Duodenal mucosa (tissue), 2 donors: Measurements from ENCODE around the gene ADGRL1.
"Not testable (repeated sequence)": the region's sequence is repeated elsewhere in the genome, so short reads cannot be mapped to it uniquely, and the experiment has no call there.

Source experiments
- H3K27ac ChIP-seq: one replicate; pipeline ENCODE4 v1.7.0; 2013; ENCODE audit warnings: low read depth, low read length
- H3K27me3 ChIP-seq, 2 donors: one replicate each; pipeline ENCODE4 v1.7.0; 2013; ENCODE audit warnings: low read length in 2 of 2, control low read depth in 1 of 2; ENCODE audit not compliant: insufficient read depth in 2 of 2, control insufficient read depth in 1 of 2
- H3K36me3 ChIP-seq, 2 donors: one replicate each; pipeline ENCODE4 v1.7.0; 2013; ENCODE audit warnings: low read length in 2 of 2, control low read depth in 1 of 2; ENCODE audit not compliant: insufficient read depth in 2 of 2, control insufficient read depth in 1 of 2
- H3K4me1 ChIP-seq, 2 donors: one replicate each; pipeline ENCODE4 v1.7.0; 2013; ENCODE audit warnings: low read length in 2 of 2, control low read depth in 1 of 2; ENCODE audit not compliant: insufficient read depth in 2 of 2, control insufficient read depth in 1 of 2
- H3K4me3 ChIP-seq, 2 donors: one replicate each; pipeline ENCODE4 v1.7.0; 2013; ENCODE audit warnings: low read length in 2 of 2, low read depth in 1 of 2
- H3K9ac ChIP-seq, 2 donors: one replicate each; pipeline ENCODE4 v1.7.0; 2013; ENCODE audit warnings: low read length in 2 of 2, low read depth in 1 of 2
- H3K9me3 ChIP-seq, 2 donors: one replicate each; pipeline ENCODE4 v1.7.0; 2013; ENCODE audit warnings: low read length in 2 of 2, control low read depth in 1 of 2; ENCODE audit not compliant: control insufficient read depth in 1 of 2

Gene ADGRL1

DNA sequence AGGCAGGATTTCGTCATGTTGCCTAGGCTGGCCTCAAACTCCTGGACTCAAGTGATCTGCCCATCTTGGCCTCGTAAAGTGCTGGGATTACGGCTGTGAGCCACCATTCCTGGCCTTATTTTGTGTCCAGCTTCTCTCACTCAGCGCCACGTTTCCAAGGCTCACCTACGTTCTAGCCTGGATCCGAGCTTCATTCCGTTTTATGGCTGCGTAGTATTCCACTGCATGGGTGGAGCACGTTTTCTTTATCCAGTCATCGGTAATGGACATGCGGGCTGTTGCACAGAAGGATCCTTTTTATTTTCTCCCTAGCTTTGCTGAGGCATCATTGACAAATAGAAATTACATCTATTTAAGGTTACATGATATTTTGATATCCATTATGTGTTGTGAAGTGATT is 16.6 kb downstream of the ADGRL1 start:
- Histone ChIP-seq H3K36me3 (no peaks in the 10 kb centered on the region), H3K9ac (no peak overlapping the region), H3K27me3 (no peaks in the 10 kb centered on the region), H3K4me1 (no peaks in the 10 kb centered on the region), H3K27ac (no peak overlapping the region), H3K9me3 (no peaks in the 10 kb centered on the region), H3K4me3 (no peak overlapping the region)

DNA sequence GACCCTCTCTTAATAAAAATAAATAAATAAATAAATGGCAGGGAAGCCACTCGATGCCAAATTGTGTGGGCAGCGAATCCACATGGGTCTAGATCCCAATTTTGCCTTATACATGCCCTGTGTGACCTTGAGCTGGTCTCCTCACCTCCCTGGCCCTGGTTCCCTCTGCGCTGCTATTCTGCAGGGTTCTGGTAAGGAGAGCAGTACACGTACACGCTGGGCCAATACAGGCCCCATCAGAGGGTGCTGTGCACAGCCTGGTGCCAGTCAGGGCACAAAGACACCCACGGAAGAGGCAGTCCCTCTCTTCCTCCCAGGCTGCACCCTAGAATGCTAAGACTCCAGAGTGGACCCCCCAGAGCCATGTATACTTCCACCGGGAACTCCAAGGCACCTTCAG is 17.9 kb downstream of the ADGRL1 start:
- H3K4me1 ChIP-seq, H3K36me3 ChIP-seq, H3K4me3 ChIP-seq, H3K27me3 ChIP-seq, H3K27ac ChIP-seq, H3K9me3 ChIP-seq, H3K9ac ChIP-seq: not testable (repeated sequence)

DNA sequence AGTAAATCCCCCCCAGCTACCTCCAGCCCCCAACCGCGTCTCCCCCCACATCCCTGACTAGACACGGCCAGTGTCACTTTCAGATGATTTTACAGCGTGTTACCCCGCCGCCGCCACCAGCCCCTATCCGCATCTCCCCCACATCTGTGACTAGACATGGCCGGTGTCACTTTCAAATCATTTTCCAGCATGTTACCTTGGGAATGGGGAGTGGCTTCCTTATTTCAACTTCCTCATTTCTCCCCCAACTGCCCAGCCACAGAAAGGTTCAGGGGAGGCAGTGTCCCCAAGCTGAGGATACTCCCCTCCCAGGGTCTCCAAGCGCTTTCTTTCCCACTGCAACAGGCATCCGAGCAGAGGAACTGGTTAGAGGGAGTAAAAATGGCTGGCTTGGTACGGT is 18.4 kb downstream of the ADGRL1 start:
- H3K4me3 ChIP-seq: no peak overlapping the region
- H3K27ac ChIP-seq: no peak overlapping the region
- H3K27me3 ChIP-seq: no peaks in the 10 kb centered on the region
- H3K36me3 ChIP-seq: no peaks in the 10 kb centered on the region
- no peak overlapping the region for H3K9ac ChIP-seq
- no peaks in the 10 kb centered on the region for H3K9me3 ChIP-seq
- H3K4me1 ChIP-seq: no peaks in the 10 kb centered on the region

DNA sequence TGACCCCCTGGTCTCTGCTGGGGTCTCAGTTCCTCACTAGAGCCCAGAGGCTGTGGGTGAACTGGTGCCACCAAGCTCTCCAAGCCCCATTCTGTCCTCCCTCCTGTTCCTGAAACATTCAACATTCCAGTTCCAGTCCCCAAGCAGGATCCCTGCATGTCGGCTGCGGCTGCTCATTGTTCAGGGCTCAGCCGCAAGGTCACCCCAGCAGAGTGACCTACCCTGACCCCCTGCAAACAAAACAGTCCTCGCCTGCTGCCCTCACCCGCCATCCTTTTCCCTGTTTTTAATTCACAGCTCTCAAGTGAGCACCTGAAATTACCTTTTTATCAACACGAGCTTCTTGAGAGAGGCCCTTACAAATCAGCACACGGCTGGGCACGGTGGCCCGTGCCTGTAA is 19.3 kb downstream of the ADGRL1 start:
- H3K27me3 ChIP-seq, H3K4me3 ChIP-seq, H3K9ac ChIP-seq: not testable (repeated sequence)

DNA sequence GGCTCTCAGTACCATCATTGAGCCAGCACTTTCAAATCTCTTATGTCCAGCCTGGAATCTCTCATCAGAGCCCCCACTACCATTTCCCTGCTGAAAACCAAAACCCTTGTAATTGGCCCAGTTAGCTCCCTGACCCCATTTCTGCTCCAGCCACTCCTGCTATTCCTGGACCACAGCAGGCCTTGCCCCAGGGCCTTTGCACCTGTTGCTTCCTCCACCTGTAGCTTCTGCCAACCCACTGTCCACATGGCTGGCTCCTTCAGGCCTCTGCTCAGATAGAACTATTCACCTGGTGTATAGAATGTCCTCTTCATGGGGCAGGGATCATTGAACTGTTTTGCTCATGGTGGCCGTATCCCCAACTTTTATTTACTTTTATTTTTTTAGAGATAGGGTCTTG is 20.3 kb downstream of the ADGRL1 start:
- not testable (repeated sequence) for H3K27ac ChIP-seq, H3K4me1 ChIP-seq, H3K36me3 ChIP-seq, H3K9me3 ChIP-seq, H3K27me3 ChIP-seq, H3K9ac ChIP-seq, H3K4me3 ChIP-seq

More for the DNA sequence above, 19.3 kb downstream of the ADGRL1 start:
- not testable (repeated sequence) for H3K36me3 ChIP-seq, H3K27ac ChIP-seq, H3K4me1 ChIP-seq, H3K9me3 ChIP-seq

DNA sequence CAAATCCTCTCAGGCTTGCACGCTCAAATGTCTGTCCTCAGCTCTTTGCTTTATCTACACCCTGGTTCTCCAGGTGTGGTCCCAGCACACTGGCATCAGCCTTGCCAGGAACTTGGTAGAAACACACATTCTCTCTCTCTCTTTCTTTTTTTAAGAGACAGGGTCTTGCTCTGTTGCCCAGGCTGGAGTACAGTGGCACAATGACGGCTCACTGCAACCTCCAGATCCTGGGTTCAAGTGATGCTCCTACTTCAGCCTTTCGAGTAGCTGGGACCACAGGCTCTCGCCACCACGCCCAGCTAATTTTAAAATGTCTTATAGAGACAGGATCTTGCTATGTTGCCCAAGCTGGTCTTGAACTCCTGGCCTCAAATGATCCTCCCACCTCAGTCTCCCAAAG is 20.8 kb downstream of the ADGRL1 start:
- H3K4me1 ChIP-seq: no peaks in the 10 kb centered on the region

DNA sequence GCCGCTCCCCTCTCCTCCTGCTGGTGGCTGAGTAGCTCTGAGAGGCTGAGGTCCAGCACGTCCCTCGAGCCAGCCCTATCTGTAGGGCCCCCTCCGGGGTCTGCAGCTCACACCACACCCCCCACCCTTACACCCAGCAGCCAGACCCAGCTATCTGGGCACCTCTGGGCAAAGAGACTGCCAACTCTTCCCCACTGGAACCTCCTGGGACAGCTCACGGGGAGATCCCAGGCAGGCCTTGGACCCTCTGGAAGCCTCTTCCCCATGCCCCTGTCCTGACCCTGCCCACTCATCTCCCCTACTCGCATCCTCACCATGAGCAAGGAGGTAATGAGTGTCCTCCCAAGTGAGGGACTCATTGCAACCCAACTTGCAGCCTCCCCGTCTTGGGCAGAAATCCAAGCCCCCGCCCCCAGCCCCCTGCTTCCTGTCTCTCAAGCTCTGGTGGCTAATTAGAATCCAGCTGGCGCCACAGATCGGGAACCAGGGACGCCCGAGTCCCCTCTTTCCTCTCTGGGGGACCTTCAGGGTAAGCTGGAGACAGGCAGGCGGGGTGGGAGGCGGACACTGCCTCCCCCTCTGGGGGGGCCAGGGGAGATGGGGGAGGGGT is 22.1 kb downstream of the ADGRL1 start:
- Histone ChIP-seq H3K4me1 (no peaks in the 10 kb centered on the region), H3K9ac (no peak overlapping the region), H3K4me3 (no peak overlapping the region), H3K36me3 (no peaks in the 10 kb centered on the region), H3K27me3 (no peaks in the 10 kb centered on the region), H3K9me3 (no peaks in the 10 kb centered on the region), H3K27ac (no peak overlapping the region)

More for the DNA sequence above, 20.8 kb downstream of the ADGRL1 start:
- Histone ChIP-seq H3K27ac (no peak overlapping the region), H3K9ac (no peak overlapping the region), H3K27me3 (no peaks in the 10 kb centered on the region), H3K4me3 (no peak overlapping the region), H3K36me3 (no peaks in the 10 kb centered on the region), H3K9me3 (no peaks in the 10 kb centered on the region)

DNA sequence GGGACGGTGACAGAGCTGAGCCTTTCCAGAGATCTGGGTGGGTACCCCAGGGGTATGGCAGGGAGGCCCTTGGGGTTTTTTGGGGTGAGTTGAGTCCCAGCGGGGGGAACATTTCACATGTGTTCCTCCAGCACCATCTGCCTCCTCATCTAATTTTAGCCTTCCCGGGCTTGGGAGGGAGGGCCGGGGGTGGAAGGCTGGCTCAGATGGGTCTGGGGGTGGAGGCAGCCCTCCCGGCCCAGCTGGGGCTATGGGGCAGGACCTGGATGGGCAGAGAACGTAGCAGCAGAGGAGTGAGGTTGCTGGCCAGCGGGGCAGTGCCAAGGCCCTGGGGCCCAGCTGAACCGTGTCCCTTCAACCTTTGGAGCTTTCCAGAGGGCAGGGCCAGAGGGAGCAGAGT is 23.5 kb downstream of the ADGRL1 start:
- H3K4me1 ChIP-seq: no peaks in the 10 kb centered on the region
- H3K36me3 ChIP-seq: peaks cover 0 to 3% of the 10 kb centered on the region in 2 donors
- no peaks in the 10 kb centered on the region for H3K9me3 ChIP-seq
- H3K27me3 ChIP-seq: no peaks in the 10 kb centered on the region
- H3K9ac ChIP-seq: no peak overlapping the region
- H3K4me3 ChIP-seq: no peak overlapping the region
- no peak overlapping the region for H3K27ac ChIP-seq

DNA sequence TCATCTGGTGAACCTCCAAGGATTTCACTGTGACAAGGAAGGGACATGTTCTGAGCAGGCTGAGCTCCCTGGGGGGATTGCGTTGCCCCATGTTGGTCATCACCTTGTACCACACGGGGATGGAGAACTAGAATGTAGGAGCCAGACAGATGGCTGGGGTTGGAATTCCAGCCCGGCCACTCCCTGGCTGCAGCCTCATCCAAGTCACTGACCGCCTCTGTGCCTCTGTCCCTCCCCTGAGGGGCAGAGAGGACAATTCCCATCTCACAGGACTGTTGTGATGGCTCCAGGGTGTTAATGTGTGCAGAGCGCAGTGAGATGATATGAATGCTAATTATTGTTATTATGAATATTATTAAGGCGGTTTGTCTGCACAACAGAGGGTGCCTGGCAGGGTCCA is 24.1 kb downstream of the ADGRL1 start:
- Histone ChIP-seq H3K4me3 (no peak overlapping the region), H3K27ac (no peak overlapping the region), H3K9me3 (no peaks in the 10 kb centered on the region), H3K27me3 (no peaks in the 10 kb centered on the region), H3K4me1 (no peaks in the 10 kb centered on the region), H3K9ac (no peak overlapping the region), H3K36me3 (peaks cover 0 to 9% of the 10 kb centered on the region in 2 donors)

DNA sequence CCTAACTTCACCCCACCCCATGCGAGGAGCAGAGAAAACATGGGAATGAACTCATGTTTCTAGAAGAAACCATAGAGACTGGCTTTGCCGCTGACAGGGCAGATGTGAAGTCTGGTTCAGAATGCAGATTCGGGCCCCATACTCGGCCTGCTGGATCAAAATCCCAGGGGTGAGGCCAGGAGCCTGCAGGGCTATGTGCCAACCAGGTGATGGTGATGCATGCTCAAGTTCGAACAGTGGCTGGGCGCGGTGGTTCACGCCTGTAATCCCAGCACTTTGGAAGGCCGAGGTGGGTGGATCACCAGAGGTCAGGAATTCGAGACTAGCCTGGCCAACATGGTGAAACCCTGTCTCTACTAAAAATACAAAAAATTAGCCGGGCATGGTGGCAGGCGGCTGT is 24.8 kb downstream of the ADGRL1 start:
- not testable (repeated sequence) for H3K9me3 ChIP-seq, H3K4me3 ChIP-seq, H3K27me3 ChIP-seq, H3K4me1 ChIP-seq, H3K27ac ChIP-seq, H3K9ac ChIP-seq, H3K36me3 ChIP-seq

DNA sequence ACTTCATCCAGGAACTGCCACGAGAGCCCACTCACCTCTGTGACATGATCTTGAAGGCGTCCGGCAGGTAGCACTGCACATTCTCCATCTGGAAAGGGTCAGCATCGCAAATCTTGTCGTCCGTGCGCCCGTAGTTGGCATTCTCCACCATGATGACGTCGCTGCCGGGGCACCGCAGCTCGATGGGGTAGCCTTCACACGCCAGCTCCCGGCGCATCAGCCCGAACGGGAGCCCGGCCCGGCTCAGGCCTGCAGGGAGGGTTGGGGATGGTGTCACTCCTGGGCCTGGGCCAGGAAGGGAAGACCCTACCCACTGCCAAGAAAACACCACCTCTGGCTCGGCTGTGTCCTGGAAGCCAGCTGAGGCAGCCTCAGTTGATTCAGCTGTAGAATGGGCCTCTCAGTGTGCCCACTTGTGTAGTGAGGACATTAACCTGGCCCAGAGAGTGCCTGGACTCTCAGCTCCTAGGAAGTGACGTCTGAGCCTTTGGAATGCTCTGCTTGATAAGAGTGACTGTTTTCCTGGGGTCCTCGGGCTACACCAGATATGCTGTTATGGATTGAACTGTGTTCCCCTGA is 28.4 kb downstream of the ADGRL1 start:
- H3K36me3 ChIP-seq: peaks cover 3 to 14% of the 10 kb centered on the region in 2 donors

More for the DNA sequence above, 28.4 kb downstream of the ADGRL1 start:
- Histone ChIP-seq H3K4me1 (no peaks in the 10 kb centered on the region), H3K4me3 (no peak overlapping the region), H3K9me3 (no peaks in the 10 kb centered on the region), H3K9ac (no peak overlapping the region), H3K27ac (no peak overlapping the region), H3K27me3 (no peaks in the 10 kb centered on the region)
